CD8-positive, alpha-beta memory T cell (primary cell): Measurements from ENCODE around the gene DENND2D. TPM values are rescaled to one million over a fixed set of nuclear protein-coding genes. Genes with fewer than 3 reads are reported as not detected.

Source experiments
- CTCF ChIA-PET: fragments of 350-600 bp; sonication (Branson Sonifier 250); formaldehyde crosslinking; loops from one replicate; lab custom pipeline; 2021; ENCODE audit warnings: antibody characterized with exemption; lab: Charles Lee
- POLR2A ChIA-PET: fragments of 350-600 bp; sonication (Branson Sonifier 250); formaldehyde crosslinking; loops from one replicate; lab custom pipeline; 2021; ENCODE audit warnings: antibody characterized with exemption; lab: Charles Lee
- DNase-seq, 5 donors: peaks; one replicate each; pipeline versions ENCODE4 v3.0.0 to v3.0.0-alpha.2; 2020 to 2022; ENCODE audit warnings: mixed read lengths in 1 of 5
- H3K27ac ChIP-seq: one replicate; pipeline ENCODE4 v1.7.0; 2013; ENCODE audit warnings: low read depth, mild to moderate bottlenecking, low read length, moderate library complexity
- H3K27me3 ChIP-seq: 2 replicates; pipeline ENCODE4 v1.7.0; 2013; ENCODE audit warnings: low read length, mild to moderate bottlenecking; ENCODE audit not compliant: insufficient read depth, poor library complexity, severe bottlenecking
- H3K36me3 ChIP-seq: 2 replicates; pipeline ENCODE4 v1.7.0; 2013; ENCODE audit warnings: mild to moderate bottlenecking, low read length, moderate library complexity; ENCODE audit not compliant: insufficient read depth
- H3K4me1 ChIP-seq: 2 replicates; pipeline ENCODE4 v1.7.0; 2013; ENCODE audit warnings: mild to moderate bottlenecking, low read length, moderate library complexity; ENCODE audit not compliant: insufficient read depth
- H3K4me3 ChIP-seq: 2 replicates; pipeline ENCODE4 v1.7.0; 2013; ENCODE audit warnings: mild to moderate bottlenecking, low read length
- H3K9me3 ChIP-seq: 2 replicates; pipeline ENCODE4 v1.7.0; 2013; ENCODE audit warnings: mild to moderate bottlenecking, low read length
- H3K27ac Mint-ChIP-seq, 8 donors: one replicate each; pipeline ENCODE4 v1.8.0; 2020 to 2021; ENCODE audit warnings: mixed read lengths in 8 of 8, mild to moderate bottlenecking in 6 of 8, inconsistent platforms in 3 of 8, moderate library complexity in 3 of 8
- H3K27me3 Mint-ChIP-seq, 2 donors: one replicate each; pipeline ENCODE4 v1.8.0; 2020 to 2021; ENCODE audit warnings: mixed read lengths in 2 of 2, mild to moderate bottlenecking in 1 of 2, moderate library complexity in 1 of 2
- H3K36me3 Mint-ChIP-seq, 3 donors: one replicate each; pipeline ENCODE4 v1.8.0; 2020 to 2021; ENCODE audit warnings: mixed read lengths in 3 of 3, inconsistent platforms in 1 of 3, mild to moderate bottlenecking in 1 of 3
- H3K4me1 Mint-ChIP-seq, 3 donors: one replicate each; pipeline ENCODE4 v1.8.0; 2020 to 2021; ENCODE audit warnings: mixed read lengths in 3 of 3, inconsistent platforms in 1 of 3, mild to moderate bottlenecking in 1 of 3
- H3K4me3 Mint-ChIP-seq, 7 donors: one replicate each; pipeline ENCODE4 v1.8.0; 2020 to 2021; ENCODE audit warnings: mixed read lengths in 7 of 7, mild to moderate bottlenecking in 6 of 7, moderate library complexity in 4 of 7, inconsistent platforms in 2 of 7
- H3K9me3 Mint-ChIP-seq, 5 donors: one replicate each; pipeline ENCODE4 v1.8.0; 2020 to 2022; ENCODE audit warnings: mixed read lengths in 5 of 5, mild to moderate bottlenecking in 3 of 5, moderate library complexity in 2 of 5, inconsistent platforms in 1 of 5
- polyA plus RNA-seq: library from polyadenylated mRNA; unstranded; fragments of 300-500 nt; fragmentation: Illumina TruSeq; gene quantifications from one replicate; pipeline ENCODE4 v1.2.3, GENCODE V29; 2021
- total RNA-seq, 2 experiments: library from RNA; stranded (reverse); gene quantifications; one replicate each; pipeline ENCODE4 v1.2.3, GENCODE V29; 2021

Gene DENND2D
- total and polyA plus RNA-seq, 3 experiments from 2014 or later: 185 to 258 (median 196) TPM

DNA sequence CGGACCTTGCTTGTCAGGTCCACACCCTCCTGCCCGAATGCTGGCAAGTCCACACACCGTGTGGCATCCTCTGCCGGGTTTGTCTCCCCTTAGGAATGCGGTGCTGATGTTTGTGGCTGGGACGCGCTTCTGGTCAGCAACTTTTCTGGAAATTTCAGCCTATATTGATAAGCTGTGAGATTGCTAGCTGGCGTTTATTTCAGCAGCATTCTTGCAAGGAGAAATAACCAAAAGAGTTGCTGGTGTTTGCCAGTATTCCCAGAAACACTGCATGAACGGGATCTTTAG lies 59.8 kb downstream of the DENND2D start:
- Histone ChIP-seq H3K4me1 (peaks cover 20% of the 10 kb centered on the region), H3K27me3 (no peaks in the 10 kb centered on the region), H3K9me3 (no peaks in the 10 kb centered on the region), H3K27ac (peak overlapping the region; percentile 85), H3K36me3 (no peaks in the 10 kb centered on the region), H3K4me3 (peak overlapping the region; percentile 88)
- no peak for DNase-seq
- Mint-ChIP-seq H3K27ac (peak overlapping the region; percentile 56 to 100 (median 96)), H3K4me3 (peak overlapping the region; percentile 93 to 100 (median 98)), H3K4me1 (peaks cover 42 to 65% (median 65%) of the 10 kb centered on the region in 3 donors), H3K36me3 (peaks cover 0 to 35% (median 4%) of the 10 kb centered on the region in 3 donors), H3K27me3 (no peaks in the 10 kb centered on the region), H3K9me3 (no peaks in the 10 kb centered on the region)
- POLR2A ChIA-PET: interaction anchor here (1.1 to 2.0 kb wide), 2 partner anchors 16 to 59 kb away, joined by 3 to 4 read pairs; no protein-coding TSS in a partner anchor
- CTCF ChIA-PET: interaction anchor here (1.4 kb wide), 1 partner anchor 51 kb away, joined by 3 read pairs; no protein-coding TSS in a partner anchor

DNA sequence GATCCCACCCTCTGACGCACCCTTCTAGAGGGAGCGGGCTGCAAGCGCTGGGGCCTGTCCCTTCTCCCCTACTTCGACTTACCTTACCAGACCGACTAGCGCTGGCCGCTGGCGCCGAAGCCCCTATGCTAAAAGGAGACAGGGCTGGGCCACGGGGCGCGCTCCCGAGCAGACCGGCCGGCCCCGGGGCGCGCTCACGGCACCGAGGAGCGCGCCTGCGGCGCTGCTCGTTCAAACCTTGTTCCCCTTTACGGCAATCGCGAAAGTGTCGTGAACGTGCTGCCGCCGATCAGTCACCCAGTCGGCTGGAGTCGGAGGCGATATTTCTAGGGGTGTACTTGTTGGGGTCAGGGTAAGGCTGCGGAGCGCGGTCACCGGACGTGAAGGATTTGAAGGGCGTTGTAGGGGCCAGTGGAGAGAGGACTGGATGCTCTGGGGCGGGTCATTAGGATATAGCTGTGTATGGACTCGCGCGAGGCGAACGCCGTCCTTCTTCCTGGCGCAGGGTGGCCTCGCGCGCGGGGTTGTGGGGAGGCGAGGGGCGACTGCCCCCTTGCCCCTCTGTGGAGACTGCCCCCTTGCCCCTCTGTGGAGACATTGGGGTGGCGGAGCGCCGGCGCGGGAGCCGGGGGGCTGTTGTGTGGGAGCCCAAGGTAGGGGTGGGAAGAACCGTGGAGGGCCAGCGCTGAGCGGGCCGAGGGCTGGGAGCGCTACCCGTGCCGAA lies 60.3 kb downstream of the DENND2D start, which contains the start of the genes CEPT1 and DRAM2:
Gene CEPT1 (plus strand): TSS at position 268 of the 724 bp plus-strand sequence. CDS start 7,492 bp downstream, outside the sequence.
Gene DRAM2 (minus strand): TSS at position 138 of the 724 bp plus-strand sequence. CDS start 8,539 bp downstream, outside the sequence.
- Histone ChIP-seq H3K27ac (peak within 1 kb of the TSS; percentile 85), H3K9me3 (no peaks in the 10 kb centered on the region), H3K4me1 (peaks cover 20% of the 10 kb centered on the region), H3K36me3 (no peaks in the 10 kb centered on the region), H3K27me3 (no peaks in the 10 kb centered on the region), H3K4me3 (peak within 1 kb of the TSS; percentile 88)
- Mint-ChIP-seq H3K27ac (peak within 1 kb of the TSS; percentile 78 to 100 (median 98)), H3K4me1 (peaks cover 43 to 68% (median 67%) of the 10 kb centered on the region in 3 donors), H3K9me3 (no peaks in the 10 kb centered on the region), H3K4me3 (peak within 1 kb of the TSS; percentile 93 to 100 (median 98)), H3K36me3 (peaks cover 0 to 40% (median 7%) of the 10 kb centered on the region in 3 donors), H3K27me3 (no peaks in the 10 kb centered on the region)
- ChIA-PET CTCF (interaction anchor here (1.1 to 2.1 kb wide), 4 partner anchors 10 to 194 kb away, joined by 3 to 5 read pairs (median 4); no protein-coding TSS in a partner anchor), POLR2A (interaction anchor here (1.1 to 2.0 kb wide), 3 partner anchors 17 to 76 kb away, joined by 3 to 5 read pairs (median 4); no protein-coding TSS in a partner anchor)
- peak; percentile 86 to 93 (median 89) for DNase-seq

- H3K4me1 ChIP-seq: peaks cover 20% of the 10 kb centered on the region
- Mint-ChIP-seq H3K27ac (peak overlapping the region; percentile 78 to 100 (median 98)), H3K9me3 (no peaks in the 10 kb centered on the region), H3K4me1 (peaks cover 43 to 69% (median 67%) of the 10 kb centered on the region in 3 donors), H3K27me3 (no peaks in the 10 kb centered on the region), H3K4me3 (peak overlapping the region; percentile 93 to 100 (median 98)), H3K36me3 (peaks cover 0 to 45% (median 7%) of the 10 kb centered on the region in 3 donors)
- H3K36me3 ChIP-seq: no peaks in the 10 kb centered on the region
- peak in 3 of 5 donors; percentile 48 to 55 (median 53) for DNase-seq
- POLR2A ChIA-PET: interaction anchor here (0.5 to 2.0 kb wide), 6 partner anchors 18 to 314 kb away, joined by 3 to 6 read pairs (median 4); no protein-coding TSS in a partner anchor
- no peaks in the 10 kb centered on the region for H3K9me3 ChIP-seq
- peak overlapping the region; percentile 88 for H3K4me3 ChIP-seq
- no peaks in the 10 kb centered on the region for H3K27me3 ChIP-seq
- H3K27ac ChIP-seq: peak overlapping the region; percentile 85
- CTCF ChIA-PET: interaction anchor here (1.1 to 2.1 kb wide), 5 partner anchors 10 to 194 kb away, joined by 3 to 5 read pairs (median 3); no protein-coding TSS in a partner anchor
Observed at GRCh38 chr1:111139324-111139955, 61.0 kb downstream of the DENND2D start.

Other genes starting within 250 kb of the DENND2D start
- gene LRIF1, start 236.7 kb downstream of the DENND2D start, total RNA-seq: 10 to 100 TPM; 14.1 to 15.6 TPM
- gene LRIF1, start 236.7 kb downstream of the DENND2D start, polyA plus RNA-seq: 30.2 TPM
- 10 to 100 TPM; 25.0 to 27.8 TPM for gene DRAM2, start 60.6 kb downstream of the DENND2D start, total RNA-seq
- 69.3 TPM for gene DRAM2, start 60.6 kb downstream of the DENND2D start, polyA plus RNA-seq
- gene CEPT1, start 60.4 kb downstream of the DENND2D start, total RNA-seq: 10 to 100 TPM; 38.9 to 41.3 TPM
- gene CEPT1, start 60.4 kb downstream of the DENND2D start, polyA plus RNA-seq: 23.4 TPM
- gene CHI3L2, start 27.1 kb upstream of the DENND2D start, total RNA-seq: 1 to 10 TPM; 1.6 to 1.9 TPM
- 20.8 TPM for gene CHI3L2, start 27.1 kb upstream of the DENND2D start, polyA plus RNA-seq
- gene CHIA, start 90.2 kb upstream of the DENND2D start, total RNA-seq: not detected
- not detected for gene CHIA, start 90.2 kb upstream of the DENND2D start, polyA plus RNA-seq
- 1 to 10 TPM in 1 of 2 experiments, under 1 TPM in 1; 0.69 to 1.4 TPM for gene OVGP1, start 227.1 kb upstream of the DENND2D start, total RNA-seq
- 0.63 TPM for gene OVGP1, start 227.1 kb upstream of the DENND2D start, polyA plus RNA-seq
- gene WDR77, start 248.6 kb upstream of the DENND2D start, total RNA-seq: 10 to 100 TPM; 73.2 to 74.7 TPM
- 42.2 TPM for gene WDR77, start 248.6 kb upstream of the DENND2D start, polyA plus RNA-seq
- gene ATP5PB, start 248.8 kb upstream of the DENND2D start, total RNA-seq: 100 to 1,000 TPM; 351 to 360 TPM
- gene ATP5PB, start 248.8 kb upstream of the DENND2D start, polyA plus RNA-seq: 455 TPM